GM19468 (cell line): Measurements from ENCODE around the gene KRTAP3-1.

Experiments
- ATAC-seq: cut with Tn5 transposase; IDR thresholded peaks from one replicate; pipeline ENCODE4 v1.9.1; 2021; ENCODE audit warnings: mild to moderate bottlenecking, moderate library complexity, moderate number of reproducible peaks; ENCODE audit not compliant: unreplicated experiment; ENCODE audit errors: extremely low read depth

KRTAP3-1 gene

GRCh38 chr17:40981115-40981514 is 27.8 kb downstream of the KRTAP3-1 start:
- no peak for ATAC-seq

- no peak for ATAC-seq
Observed at GRCh38 chr17:40980596-40980995, 28.3 kb downstream of the KRTAP3-1 start.

GRCh38 chr17:40980117-40980516 is 28.8 kb downstream of the KRTAP3-1 start:
- no peak for ATAC-seq

GRCh38 chr17:40978575-40979151 is 30.3 kb downstream of the KRTAP3-1 start:
- ATAC-seq = no peak

- no peak for ATAC-seq
Observed at GRCh38 chr17:40975516-40975915, 33.4 kb downstream of the KRTAP3-1 start.

GRCh38 chr17:40974366-40974765 is 34.6 kb downstream of the KRTAP3-1 start:
- no peak for ATAC-seq

GRCh38 chr17:40967582-40967981 is 41.3 kb downstream of the KRTAP3-1 start:
- ATAC-seq = no peak

GRCh38 chr17:40966848-40967247 is 42.1 kb downstream of the KRTAP3-1 start, which contains the start of gene KRT39:
Gene KRT39, minus strand, starts transcription at chr17:40966948. Its CDS starts 92 bp downstream, at chr17:40966856.
- no peak for ATAC-seq

GRCh38 chr17:40963838-40964237 is 45.1 kb downstream of the KRTAP3-1 start:
- no peak for ATAC-seq

- ATAC-seq = no peak
Observed at GRCh38 chr17:40962059-40962561, 46.8 kb downstream of the KRTAP3-1 start.

- ATAC-seq = no peak
Observed at GRCh38 chr17:40961591-40961990, 47.3 kb downstream of the KRTAP3-1 start.

- no peak for ATAC-seq
Observed at GRCh38 chr17:40960144-40960543, 48.8 kb downstream of the KRTAP3-1 start.
